Loucy (cell line): ENCODE data around the gene MYO3B.

Experiments
- EZH2phosphoT487 ChIP-seq: fragments of 200-600 bp; IDR thresholded peaks from 2 replicates; pipeline ENCODE4 v1.6.1; 2018; ENCODE audit warnings: antibody characterized with exemption, mild to moderate bottlenecking, moderate library complexity, borderline replicate concordance
- TF ChIP-seq, protein P1 (sequence below): fragments of 200-600 bp; sonication (generic); conservative IDR thresholded peaks from 2 replicates; pipeline ENCODE4 v1.5.1; 2014; ENCODE audit warnings: mild to moderate bottlenecking, antibody characterized with exemption, low read length

DNA sequence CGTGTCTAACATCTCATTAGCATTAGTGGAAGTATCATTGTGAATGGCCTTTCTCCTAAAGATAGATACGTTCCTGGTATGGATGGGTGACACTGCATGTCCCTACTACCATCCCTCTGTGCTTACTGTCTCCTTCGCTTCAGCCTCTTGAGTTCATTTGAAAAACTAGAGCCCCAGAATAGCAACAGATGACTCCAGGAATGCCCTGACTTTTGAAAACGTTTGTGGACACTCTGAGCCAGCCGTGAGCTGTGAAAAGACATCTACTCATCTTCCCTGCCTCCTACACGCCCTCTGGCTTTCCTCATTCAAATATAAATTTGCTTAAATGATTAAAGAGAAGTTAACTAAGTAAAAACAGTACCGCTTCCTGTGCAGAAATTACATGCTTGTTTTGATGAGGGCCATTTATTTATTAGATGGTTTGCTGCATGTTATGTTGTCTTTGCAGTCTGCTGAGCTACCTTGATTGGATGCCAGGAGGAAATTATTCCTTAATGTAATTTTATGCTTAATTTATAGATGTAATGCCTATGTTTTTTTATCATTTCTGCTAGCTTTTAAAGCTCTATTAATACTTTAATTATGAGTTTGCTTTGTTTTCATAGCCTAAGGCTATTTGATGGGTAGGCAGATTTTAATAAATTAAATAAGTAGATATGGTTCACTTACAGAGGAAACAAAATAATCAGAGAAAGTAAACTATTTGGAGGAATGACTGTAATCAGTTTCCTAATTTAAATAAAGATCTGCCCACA lies 32.1 kb upstream of the MYO3B start:
- TF ChIP-seq, protein P1, sequence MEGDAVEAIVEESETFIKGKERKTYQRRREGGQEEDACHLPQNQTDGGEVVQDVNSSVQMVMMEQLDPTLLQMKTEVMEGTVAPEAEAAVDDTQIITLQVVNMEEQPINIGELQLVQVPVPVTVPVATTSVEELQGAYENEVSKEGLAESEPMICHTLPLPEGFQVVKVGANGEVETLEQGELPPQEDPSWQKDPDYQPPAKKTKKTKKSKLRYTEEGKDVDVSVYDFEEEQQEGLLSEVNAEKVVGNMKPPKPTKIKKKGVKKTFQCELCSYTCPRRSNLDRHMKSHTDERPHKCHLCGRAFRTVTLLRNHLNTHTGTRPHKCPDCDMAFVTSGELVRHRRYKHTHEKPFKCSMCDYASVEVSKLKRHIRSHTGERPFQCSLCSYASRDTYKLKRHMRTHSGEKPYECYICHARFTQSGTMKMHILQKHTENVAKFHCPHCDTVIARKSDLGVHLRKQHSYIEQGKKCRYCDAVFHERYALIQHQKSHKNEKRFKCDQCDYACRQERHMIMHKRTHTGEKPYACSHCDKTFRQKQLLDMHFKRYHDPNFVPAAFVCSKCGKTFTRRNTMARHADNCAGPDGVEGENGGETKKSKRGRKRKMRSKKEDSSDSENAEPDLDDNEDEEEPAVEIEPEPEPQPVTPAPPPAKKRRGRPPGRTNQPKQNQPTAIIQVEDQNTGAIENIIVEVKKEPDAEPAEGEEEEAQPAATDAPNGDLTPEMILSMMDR, result no peak
- TF ChIP-seq EZH2phosphoT487, result no peak
